Stimulated activated naive CD4-positive, alpha-beta T cell (primary cell): ENCODE measurements around the gene CD52.
"Not testable (repeated sequence)": the region's sequence is repeated elsewhere in the genome, so short reads cannot be mapped to it uniquely, and the experiment has no call there.

ENCODE experiments used
- DNase-seq, 6 experiments: peaks; one replicate each; lab custom pipeline; 2025; lab: John Stamatoyannopoulos, UW

Gene CD52

GRCh38 chr1:26302733-26303405 is 14.9 kb upstream of the CD52 start:
- DNase-seq = no peak

DNA sequence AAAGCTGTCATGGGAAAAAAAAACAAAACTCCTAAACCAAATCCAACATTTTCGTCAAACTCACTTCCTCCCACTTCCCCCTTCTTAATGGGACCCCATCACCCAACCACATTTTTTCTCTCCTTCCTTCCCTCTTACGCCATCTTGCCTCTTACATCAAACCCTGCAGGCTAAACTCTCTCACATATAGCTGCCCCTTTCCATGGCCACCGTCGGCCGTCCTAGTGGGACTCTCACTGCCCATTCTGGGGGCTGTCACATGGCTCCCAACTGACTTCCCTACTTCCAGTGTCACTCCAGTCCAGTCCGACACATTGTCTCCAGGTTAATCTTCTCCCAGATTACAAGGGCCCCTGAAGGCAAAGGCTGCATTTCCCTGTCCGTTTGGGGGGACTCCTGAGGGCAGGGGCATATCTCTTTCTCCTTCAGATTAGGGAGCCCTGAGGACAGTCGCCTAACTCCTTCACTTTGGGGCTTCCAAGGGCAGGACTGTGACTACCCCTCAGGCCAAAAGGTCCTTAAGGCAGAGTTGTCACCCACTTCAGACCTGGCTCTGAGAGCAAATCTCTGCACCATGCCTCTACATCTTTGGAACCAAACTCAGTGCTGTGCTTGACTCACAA is 12.0 kb upstream of the CD52 start:
- no peak for DNase-seq

- peak; percentile 84 to 94 (median 89) for DNase-seq
These were observed 11.2 kb upstream of the CD52 start, which contains the start of gene UBXN11 for GRCh38 chr1:26306290-26307229. TSS of gene UBXN11 (minus strand) at chr1:26306636. CDS start at chr1:26302883, 3,753 bp downstream.

GRCh38 chr1:26307363-26307781 is 10.4 kb upstream of the CD52 start:
- DNase-seq = peak in 5 of 6 experiments; percentile 39 to 87 (median 57)

- DNase-seq = peak in 2 of 6 experiments; percentile 28 to 46
These were observed 9.5 kb upstream of the CD52 start for GRCh38 chr1:26307966-26308899.

DNA sequence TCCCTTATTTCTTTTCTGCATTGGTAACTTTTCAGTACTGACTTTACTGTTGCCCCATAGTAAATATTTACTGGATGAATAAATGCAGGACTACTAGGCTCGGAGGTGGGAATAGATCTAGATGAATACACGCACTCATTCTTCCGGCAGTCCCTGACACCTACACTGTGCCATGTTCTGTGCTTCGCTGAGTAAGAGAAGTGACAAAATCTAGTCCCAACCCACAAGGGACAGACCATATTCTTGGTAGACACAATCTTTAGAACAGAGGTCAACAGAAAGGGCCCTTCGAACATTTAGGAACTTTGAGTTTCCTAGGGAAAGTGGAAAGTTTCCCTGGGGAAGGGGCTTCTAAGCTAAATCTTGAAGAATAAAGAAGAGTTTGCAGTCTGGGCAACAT is 3.3 kb upstream of the CD52 start:
- DNase-seq = no peak

GRCh38 chr1:26315874-26316850 is 1.6 kb upstream of the CD52 start:
- DNase-seq = no peak

- no peak for DNase-seq
These were observed 612 bp upstream of the CD52 start for GRCh38 chr1:26317146-26317545.

GRCh38 chr1:26318338-26319064 is 743 bp downstream of the CD52 start:
- no peak for DNase-seq

DNA sequence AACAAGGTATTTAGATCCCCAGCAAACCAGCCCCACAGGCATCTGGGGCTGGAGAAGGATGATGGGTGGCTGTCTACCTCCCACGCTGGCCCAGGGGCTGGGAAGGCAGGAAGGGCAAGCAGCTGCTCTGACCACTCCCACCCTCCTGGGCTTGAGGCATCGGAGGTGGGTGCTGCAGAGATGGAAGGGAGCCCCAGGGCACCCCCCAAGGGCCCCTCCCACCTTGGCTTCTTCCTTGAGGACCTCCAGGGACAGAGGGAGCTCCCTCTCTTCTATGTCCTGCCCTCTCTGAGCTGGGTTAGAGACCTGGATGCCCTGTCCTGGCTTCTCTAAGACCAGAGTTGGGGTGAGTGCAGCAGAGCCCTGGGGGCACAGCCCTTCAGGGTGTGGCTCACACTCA is 3.1 kb downstream of the CD52 start:
- no peak for DNase-seq

GRCh38 chr1:26321315-26322041 is 3.7 kb downstream of the CD52 start:
- peak; percentile 81 to 95 (median 92) for DNase-seq

DNA sequence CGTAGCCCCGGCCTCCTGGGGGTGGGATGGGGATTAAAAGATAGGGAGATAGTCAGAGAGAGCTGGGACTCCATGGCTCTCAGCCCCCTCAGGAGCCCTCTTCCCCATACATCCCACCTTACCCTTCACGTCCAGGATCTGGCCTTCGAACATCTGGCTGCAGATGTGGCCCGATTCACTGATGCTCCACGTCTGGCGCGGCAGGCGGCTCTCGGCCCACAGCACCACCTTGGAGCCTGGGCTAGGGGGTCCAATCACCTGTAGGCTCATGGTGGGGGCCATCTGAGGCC is 4.2 kb downstream of the CD52 start:
- no peak for DNase-seq

- no peak for DNase-seq
These were observed 5.6 kb downstream of the CD52 start for GRCh38 chr1:26323382-26323781.

DNA sequence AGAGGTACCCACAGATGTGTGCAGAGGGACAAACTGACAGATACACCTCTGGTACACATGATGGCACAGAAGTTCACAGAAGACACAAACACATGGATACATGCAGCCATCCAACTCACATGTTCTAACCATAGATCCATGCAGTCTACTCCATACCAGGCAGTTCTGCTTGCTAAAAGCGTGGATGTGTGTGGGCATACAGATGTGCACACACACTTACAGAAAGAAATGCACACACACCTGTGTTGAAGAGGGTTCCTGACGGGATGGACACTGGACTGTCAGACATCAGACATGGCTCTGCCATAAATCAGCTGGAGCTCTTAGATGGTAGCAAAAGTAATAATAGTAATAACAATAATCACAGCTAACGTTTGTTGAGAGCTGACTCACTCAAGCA is 6.8 kb downstream of the CD52 start:
- DNase-seq = no peak

- no peak for DNase-seq
These were observed 10.2 kb downstream of the CD52 start for GRCh38 chr1:26327956-26328362.

DNA sequence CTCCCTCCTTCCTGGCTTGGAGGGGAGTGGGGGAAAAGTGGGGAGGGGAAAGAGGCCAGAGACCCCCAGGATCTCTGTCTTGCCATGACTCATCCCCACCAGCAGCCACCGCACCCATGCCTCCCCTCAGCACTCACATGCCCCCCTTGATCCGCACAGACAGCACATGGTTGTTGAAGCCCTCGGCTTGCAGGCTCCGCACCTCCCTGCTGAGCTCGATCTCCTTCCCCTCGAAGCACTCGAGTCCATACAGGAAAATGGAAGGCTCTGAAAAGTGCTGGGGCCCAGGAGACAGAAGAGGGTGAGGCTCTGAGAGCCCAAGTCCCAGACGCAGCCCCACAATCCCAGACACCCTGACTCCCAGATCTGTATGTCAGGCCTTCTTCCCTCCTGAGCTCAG is 10.8 kb downstream of the CD52 start:
- DNase-seq = no peak

GRCh38 chr1:26329380-26329779 is 11.6 kb downstream of the CD52 start:
- not testable (repeated sequence) for DNase-seq

DNA sequence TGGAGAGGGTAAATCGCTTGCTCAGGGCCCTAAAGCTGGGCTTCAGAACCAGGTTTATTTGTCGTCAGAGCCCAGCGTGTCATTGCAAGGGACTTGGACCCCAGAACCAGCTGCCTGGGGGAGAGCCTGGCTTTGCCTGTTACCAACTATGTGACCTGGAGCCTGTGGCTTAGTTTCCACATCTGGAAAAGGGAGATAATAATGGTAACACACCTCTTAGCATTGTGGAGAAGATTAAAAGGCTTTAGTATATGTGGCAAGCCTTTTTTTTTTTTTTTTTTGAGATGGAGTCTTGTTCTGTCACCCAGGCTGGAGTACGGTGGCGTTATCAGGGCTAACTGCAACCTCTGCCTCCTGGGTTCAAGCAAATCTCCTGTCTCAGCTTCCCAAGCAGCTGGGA is 12.5 kb downstream of the CD52 start:
- no peak for DNase-seq

DNA sequence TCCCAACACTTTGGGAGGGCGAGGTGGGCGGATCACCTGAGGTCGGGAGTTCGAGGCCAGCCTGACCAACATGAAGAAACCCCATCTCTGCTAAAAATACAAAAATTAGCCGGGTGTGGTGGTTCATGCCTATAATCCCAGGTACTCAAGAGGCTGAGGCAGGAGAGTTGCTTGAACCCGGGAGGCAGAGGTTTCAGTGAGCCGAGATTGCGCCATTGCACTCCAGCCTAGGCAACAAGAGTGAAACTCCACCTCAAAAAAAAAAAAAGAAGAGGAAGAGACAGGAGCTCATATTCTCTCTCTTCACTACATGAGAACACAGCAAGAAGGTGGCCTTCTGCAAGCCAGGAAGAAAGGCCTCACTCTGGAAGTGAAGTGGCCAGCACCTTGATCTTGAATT is 15.6 kb downstream of the CD52 start:
- not testable (repeated sequence) for DNase-seq
